ENCODE data around the gene LMTK3. TPM values are rescaled to one million over a fixed set of nuclear protein-coding genes. Genes with fewer than 3 reads are reported as not detected.

The LMTK3 gene
- total RNA-seq, 1 experiment from 2014 or later = 15.9 TPM

GRCh38 chr19:48518207-48518606 lies 6.6 kb upstream of the LMTK3 start (continued):
- TF ChIP-seq ZNF138 (CRISPR knock-in tag; conservative IDR thresholded peaks at IDR 0.05) (no peak), SP1 (CRISPR knock-in tag; conservative IDR thresholded peaks at IDR 0.05) (no peak), SOX15 (CRISPR knock-in tag; IDR thresholded peaks at IDR 0.05) (no peak), ZNF532 (CRISPR knock-in tag; IDR thresholded peaks at IDR 0.05; ENCODE audit: borderline replicate concordance) (no peak), NFYB (CRISPR knock-in tag; conservative IDR thresholded peaks at IDR 0.05; ENCODE audit: low read depth) (no peak), ARID4B (CRISPR knock-in tag; IDR thresholded peaks at IDR 0.05; ENCODE audit: borderline replicate concordance) (no peak), ERG (CRISPR knock-in tag; IDR thresholded peaks at IDR 0.05) (no peak), CREM (CRISPR knock-in tag; IDR thresholded peaks at IDR 0.05) (no peak), RORB (CRISPR knock-in tag; IDR thresholded peaks at IDR 0.05) (no peak)

- no peaks in the 10 kb centered on the region for H3K36me3 Mint-ChIP-seq
- H3K27me3 Mint-ChIP-seq (ENCODE audit: low read depth) = no peaks in the 10 kb centered on the region
- H3K4me3 Mint-ChIP-seq = no peak overlapping the region
- DNase-seq (ENCODE audit: low spot score) (no peak), ATAC-seq (no peak)
- CTCF ChIA-PET = interaction anchor here (0.6 to 2.1 kb wide), 4 partner anchors 10 to 136 kb away, joined by 4 to 7 read pairs (median 6); no protein-coding TSS in a partner anchor
- POLR2A ChIA-PET = no interaction called here
- peaks cover 8% of the 10 kb centered on the region for H3K4me1 Mint-ChIP-seq
- no peak for TF ChIP-seq RELA (CRISPR knock-in tag; IDR thresholded peaks at IDR 0.05; ENCODE audit: borderline replicate concordance)
- no peak for TF ChIP-seq ZNF281 (CRISPR knock-in tag; IDR thresholded peaks at IDR 0.05)
- no peak for TF ChIP-seq FOXK1 (CRISPR knock-in tag; IDR thresholded peaks at IDR 0.05)
- TF ChIP-seq GABPB1 (CRISPR knock-in tag; IDR thresholded peaks at IDR 0.05) = no peak
- TF ChIP-seq OVOL2 (CRISPR knock-in tag; IDR thresholded peaks at IDR 0.05; ENCODE audit: borderline replicate concordance) = no peak
- no peak for TF ChIP-seq SMAD4 (CRISPR knock-in tag; IDR thresholded peaks at IDR 0.05)
- TF ChIP-seq ATF1 (CRISPR knock-in tag; IDR thresholded peaks at IDR 0.05) = no peak
- TF ChIP-seq ZNF425 (CRISPR knock-in tag; conservative IDR thresholded peaks at IDR 0.05) = no peak
- no peaks in the 10 kb centered on the region for H3K9me3 Mint-ChIP-seq
- H3K27ac Mint-ChIP-seq = no peak overlapping the region
Measured at GRCh38 chr19:48516536-48516935, 4.9 kb upstream of the LMTK3 start.

Data from WTC11 (cell line).